ENCODE data around the gene DLK1.

Gene DLK1

GRCh38 chr14:100764471-100765115 is 37.9 kb downstream of the DLK1 start:
- DNase-seq, result peak in 1 of 3 donors; percentile 2

DNA sequence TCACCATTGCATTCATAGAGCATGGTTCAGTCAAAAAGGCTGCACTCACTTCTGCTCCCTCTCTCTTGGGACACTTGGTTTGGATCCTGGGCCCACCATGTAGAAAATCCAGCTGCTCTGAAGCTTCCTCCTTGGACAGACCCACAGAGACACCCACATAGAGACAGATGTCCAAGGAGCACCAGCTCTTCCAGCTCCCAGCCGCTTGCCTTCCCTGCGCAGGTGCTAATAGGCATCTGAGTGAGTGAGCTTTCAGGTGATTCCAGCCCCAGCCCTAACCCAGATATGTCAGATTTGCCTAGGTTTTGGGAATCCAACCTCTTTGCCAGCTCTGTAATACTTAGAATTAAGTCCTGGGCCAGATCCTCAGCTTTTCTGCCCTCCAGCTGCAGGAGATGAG is 38.6 kb downstream of the DLK1 start:
- no peak for DNase-seq

DNA sequence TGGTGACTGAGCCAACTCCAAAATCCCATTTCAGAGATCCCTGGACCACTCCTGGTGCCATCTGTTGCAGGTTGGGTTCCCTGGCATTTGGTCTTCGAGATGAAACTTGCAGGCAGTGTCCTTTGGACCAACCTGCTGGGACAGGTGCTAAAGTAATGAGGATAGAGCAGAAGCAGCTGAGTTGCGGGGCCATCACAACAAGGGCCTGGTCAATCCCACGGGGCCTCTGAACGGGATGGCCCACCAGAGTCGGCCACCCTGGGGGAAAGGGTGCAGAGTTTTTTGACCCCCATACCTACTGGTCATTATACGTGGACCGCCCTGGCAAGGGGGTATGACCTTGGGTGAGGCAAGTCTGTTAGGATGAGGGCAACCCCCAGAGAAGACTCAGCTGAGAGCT is 39.3 kb downstream of the DLK1 start:
- DNase-seq, result no peak

DNA sequence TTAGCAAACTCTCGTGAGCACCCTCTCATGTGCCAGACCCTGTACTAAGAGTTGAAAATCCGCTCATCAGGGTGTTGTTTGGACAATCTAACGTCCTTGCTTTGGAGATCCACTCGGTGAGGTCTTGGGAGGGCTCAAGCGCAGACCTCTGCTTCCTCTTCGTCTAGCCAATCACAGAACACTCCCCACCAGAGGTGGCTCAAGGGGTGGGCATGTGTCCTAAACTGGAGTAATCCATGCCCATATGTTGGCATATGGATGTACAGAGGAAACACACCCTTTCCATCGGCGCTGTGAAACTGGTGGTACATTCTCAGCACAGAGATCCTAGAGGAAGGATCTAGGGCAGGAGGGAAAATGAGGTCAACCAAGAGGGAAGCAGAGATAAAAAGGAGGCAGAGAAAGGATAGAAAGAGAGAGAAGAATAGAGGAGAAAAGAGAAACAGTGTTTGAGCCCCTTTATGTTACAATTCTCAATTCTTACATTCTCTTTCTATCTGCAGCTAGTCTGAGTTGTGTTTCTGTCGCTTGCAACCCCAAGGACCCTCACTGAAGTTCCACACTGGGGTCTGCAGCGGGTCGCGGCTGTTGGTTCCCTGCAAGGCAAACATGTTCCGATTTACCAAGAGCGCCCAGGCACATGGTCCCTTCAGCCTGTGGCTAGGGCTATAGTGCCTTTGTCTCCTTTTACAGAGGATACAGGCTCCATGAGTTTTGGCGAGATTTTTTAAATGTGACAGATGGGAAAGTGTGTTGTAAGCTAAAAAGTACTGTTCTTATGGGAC is 40.5 kb downstream of the DLK1 start:
- no peak for DNase-seq

- no peak for DNase-seq
Observed at GRCh38 chr14:100767788-100768536, 41.3 kb downstream of the DLK1 start.

GRCh38 chr14:100769035-100769939 is 42.6 kb downstream of the DLK1 start:
- no peak for DNase-seq

GRCh38 chr14:100770046-100770445 is 43.4 kb downstream of the DLK1 start:
- no peak for DNase-seq

DNA sequence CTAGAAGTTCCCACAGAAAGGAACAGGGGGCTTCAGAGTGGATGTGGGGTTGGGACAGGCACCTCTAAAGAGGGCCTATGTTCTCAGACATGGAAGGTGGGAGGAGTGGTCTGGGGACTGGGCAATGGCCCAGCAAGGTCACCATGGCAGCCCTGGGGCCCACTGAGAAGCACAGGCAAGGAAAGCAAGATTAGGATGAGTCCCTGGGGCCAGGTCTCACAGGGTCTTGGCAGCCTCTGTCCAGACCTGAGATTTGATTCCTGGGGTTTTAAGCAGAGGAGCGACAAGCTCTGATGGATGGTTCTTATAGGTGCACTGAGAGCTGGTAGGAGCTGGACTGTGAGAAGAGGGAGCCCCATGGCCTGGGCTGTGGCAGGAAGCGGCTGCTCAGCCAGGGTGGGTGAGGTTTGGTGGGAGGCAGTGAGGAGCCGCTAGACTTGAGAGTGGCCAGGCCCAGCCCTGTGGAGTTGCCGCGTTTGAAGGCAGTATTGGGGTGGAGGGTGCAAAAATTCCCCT is 44.0 kb downstream of the DLK1 start:
- DNase-seq, result no peak

DNA sequence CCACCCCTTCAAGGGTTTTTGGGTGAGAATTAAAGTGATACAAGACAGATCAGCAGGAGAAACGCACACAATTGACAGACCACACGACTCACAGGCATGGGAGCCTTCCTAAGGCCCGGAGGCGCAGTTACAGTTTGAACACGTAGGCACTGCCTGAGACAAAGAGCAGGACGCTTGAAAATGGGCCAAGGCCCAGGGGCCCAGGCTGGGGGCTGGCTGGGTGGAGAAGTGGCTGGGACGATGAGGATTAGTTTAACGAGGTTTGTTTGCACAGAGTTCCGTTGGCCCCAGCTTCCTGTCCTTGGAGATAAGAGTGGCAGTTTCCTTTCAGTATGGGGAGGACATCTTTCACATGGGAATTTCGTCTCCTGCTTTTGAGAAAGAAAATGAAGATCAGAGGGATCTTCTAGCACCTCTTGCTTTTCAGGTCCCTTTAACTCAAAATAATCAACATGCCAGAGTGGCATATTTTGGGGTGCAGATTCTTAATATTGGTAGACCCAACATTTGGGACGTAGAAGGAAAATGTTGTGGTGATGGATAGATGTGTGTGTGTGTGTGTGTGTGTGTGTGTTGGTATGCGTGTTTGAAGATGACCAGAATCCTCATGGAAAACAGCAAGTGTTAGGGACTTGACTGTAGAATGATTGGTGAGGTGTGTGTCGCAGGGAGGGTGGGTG is 44.6 kb downstream of the DLK1 start:
- DNase-seq, result no peak

GRCh38 chr14:100772607-100773165 is 46.0 kb downstream of the DLK1 start:
- no peak for DNase-seq

DNA sequence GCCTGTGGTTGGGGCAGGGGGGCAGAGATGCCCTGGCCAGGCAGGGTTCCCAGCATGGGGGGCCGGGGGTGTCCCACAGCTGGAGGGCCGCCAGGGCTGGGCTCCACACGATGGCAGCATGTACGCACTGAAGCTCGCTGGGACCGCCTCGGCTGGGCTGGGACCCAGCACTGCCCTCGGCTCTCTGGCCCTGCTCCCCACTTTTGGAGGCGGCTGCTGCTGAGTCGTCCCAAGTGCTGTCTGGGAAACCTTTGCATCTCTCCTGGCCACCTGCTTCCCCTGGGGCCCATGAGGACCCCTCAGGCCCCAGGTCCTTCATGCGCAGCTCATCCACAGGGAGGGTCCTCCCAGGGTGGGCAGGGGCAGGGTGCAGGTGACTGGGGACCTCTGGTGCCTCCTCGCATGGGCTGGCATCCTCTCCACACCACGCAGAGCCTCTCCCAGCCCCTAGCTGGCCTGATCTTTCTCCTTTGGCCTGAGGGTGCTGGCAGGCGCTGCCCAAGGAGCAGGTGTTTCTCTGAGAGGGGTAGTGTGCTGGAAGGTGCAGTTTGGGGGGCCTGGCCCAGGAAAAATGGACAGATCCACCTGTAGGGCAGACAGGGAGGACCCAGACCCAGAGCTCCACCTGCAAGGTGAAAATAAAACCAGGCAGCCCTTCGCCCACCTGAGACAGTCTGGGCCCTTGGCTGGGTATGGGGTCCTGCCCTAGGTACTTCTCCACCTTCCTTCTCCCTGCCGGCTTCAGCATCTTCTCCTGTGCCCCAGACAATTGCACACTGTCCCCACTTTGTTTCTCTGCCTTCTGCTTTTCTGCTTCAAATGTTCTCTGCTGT is 46.9 kb downstream of the DLK1 start:
- no peak for DNase-seq

DNA sequence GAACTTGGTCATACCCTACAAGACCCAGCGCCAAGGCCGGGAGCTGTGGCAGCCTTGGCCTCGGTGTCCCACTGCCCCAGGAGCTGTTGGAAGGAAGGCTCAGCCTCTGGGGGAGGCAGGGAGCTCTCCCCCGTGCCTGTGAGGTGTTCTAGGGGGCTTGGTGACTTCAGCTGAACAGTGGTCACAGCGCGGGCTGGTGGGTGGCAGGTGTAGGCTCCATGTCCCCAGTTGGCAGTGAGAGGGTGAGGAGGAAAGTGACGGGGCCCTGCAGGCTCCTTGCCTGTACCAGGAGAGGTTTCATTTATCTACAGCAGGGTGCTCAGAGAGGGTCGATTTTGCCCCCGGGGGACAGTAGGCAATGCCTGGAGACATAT is 47.5 kb downstream of the DLK1 start:
- DNase-seq, result no peak

DNA sequence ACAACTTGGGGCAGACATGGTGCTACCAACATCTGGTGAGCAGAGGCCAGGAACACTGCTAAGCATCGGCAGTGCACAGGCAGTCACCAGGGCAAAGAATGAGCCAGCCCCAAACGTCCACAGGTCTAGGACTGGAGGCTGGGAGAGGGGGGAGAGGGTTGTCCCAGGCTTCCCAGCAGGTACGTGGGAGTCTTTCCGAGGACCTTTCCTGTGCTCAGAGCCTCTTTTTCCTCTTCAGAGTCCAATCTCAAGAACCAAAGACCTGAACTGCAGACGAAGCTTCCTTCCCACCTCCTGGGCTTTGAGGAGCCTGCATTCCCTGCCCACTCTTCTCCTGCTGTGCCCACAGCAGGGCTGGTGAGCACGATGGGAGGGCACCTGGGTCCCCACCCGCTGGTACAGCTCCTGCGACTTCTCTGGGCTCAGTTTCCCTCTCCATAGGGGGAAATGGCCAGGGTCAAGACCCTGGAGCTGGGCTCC is 48.7 kb downstream of the DLK1 start:
- DNase-seq, result no peak

DNA sequence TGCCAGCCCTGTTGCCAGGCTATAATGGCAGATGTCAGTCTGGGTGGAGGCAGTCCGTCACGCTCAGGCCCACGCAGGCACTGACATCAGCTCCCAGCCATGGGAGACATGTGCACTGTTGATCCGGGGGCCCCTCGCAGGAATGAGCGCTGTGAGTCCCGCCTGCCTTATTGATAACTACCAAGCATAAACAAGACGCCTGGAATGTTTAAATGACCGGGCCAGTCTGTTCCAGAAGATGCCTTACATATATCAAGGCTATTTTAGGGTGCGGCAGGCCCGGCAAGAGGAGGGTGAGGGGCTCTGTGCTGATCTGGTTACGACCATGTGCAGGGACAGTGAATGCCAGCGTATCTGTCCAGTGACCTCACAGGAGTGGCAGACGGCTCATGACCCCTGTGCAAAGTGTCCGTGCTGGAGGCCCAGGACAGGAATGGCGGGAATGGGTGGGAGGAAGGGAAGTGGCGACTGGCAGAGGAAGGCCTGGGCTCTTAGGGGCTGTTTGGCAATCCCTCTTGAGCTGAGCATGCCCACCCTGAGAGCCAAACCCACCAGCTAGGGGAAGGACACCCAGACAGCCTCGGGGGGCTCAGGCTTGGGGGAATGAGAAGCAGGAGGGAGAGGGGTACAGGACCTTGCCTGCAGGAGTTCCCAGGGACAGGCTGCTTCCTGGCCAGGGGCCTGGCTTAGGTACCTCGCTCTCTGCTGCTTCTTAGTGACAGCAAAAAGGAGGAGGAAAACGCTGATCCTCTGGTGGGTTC is 49.3 kb downstream of the DLK1 start:
- DNase-seq, result no peak

- DNase-seq, result no peak
Observed at GRCh38 chr14:100776681-100777365, 50.1 kb downstream of the DLK1 start.

DNA sequence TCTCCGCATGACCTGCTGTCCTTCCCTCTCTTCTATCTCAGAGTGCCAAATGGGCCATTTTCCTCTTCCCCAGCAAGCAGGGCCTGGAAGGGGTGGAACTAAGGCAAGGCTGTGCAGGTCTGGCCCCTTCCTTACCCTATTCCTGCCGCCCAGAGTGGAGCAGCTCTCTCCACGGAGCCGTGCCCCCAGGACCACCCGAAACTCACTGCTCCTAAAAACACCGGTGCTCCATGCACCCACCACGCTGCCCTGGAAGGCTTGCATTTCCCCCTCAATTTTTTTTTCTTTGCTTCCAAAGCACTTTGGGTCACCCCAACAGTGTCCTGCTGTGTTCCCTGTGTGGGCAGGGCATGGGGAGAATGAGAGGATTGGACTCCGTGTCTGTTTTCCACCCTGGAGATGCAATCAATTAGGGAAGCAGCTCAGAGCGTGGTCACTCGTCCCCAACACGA is 50.7 kb downstream of the DLK1 start:
- no peak for DNase-seq

GRCh38 chr14:100777818-100778525 is 51.3 kb downstream of the DLK1 start:
- no peak for DNase-seq

DNA sequence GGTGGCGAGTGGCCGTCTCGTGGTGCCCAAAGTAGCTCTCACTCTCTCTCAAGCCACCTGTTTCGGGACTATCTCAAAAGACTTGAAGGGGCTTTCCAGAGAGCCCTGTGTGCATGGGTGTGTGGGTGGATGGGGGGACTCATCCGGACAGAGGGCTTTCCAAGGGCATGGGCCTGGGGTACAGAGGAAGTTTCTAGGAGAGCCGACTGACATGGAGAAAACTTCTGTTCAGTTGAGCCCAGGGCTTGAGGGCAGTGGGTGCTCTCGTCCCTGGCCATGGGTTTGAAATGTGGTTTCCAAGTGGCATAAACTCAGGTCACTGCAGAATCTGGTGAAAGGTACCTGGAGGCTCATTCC is 51.8 kb downstream of the DLK1 start:
- no peak for DNase-seq
